ENCODE results near the gene PCK1.

GRCh38 chr20:57553376-57554018, 7.4 kb upstream of the PCK1 start:
- TF ChIP-seq, protein P1, sequence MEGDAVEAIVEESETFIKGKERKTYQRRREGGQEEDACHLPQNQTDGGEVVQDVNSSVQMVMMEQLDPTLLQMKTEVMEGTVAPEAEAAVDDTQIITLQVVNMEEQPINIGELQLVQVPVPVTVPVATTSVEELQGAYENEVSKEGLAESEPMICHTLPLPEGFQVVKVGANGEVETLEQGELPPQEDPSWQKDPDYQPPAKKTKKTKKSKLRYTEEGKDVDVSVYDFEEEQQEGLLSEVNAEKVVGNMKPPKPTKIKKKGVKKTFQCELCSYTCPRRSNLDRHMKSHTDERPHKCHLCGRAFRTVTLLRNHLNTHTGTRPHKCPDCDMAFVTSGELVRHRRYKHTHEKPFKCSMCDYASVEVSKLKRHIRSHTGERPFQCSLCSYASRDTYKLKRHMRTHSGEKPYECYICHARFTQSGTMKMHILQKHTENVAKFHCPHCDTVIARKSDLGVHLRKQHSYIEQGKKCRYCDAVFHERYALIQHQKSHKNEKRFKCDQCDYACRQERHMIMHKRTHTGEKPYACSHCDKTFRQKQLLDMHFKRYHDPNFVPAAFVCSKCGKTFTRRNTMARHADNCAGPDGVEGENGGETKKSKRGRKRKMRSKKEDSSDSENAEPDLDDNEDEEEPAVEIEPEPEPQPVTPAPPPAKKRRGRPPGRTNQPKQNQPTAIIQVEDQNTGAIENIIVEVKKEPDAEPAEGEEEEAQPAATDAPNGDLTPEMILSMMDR (IDR thresholded peaks at IDR 0.05; ENCODE audit: low read depth, low read length, missing input control) = no peak
- TF ChIP-seq ZBTB33 (IDR thresholded peaks at IDR 0.05) (no peak), HNF4G (IDR thresholded peaks at IDR 0.05) (no peak), RXRA (IDR thresholded peaks at IDR 0.05) (peak; percentile 37 to 38), REST (IDR thresholded peaks at IDR 0.05) (no peak), GABPA (IDR thresholded peaks at IDR 0.05 in 1 of 2, conservative IDR thresholded peaks at IDR 0.05 in 1 of 2) (no peak), JUND (IDR thresholded peaks at IDR 0.05) (no peak), TAF1 (conservative IDR thresholded peaks at IDR 0.05) (no peak), MAX (IDR thresholded peaks at IDR 0.05) (no peak), RAD21 (IDR thresholded peaks at IDR 0.05) (peak in 1 of 2 donors; percentile 35), YY1 (IDR thresholded peaks at IDR 0.05) (peak; percentile 78)
